Right atrium auricular region (tissue), 2 donors: ENCODE data around the gene DEPDC5. TPM values are rescaled to one million over a fixed set of nuclear protein-coding genes. Genes with fewer than 3 reads are reported as not detected.
"Not testable (repeated sequence)": the region's sequence is repeated elsewhere in the genome, so short reads cannot be mapped to it uniquely, and the experiment has no call there.

Source experiments
- DNase-seq: peaks from one replicate; pipeline ENCODE4 v3.0.0-alpha.2; 2019; ENCODE audit warnings: low spot score
- H3K27ac ChIP-seq, 2 donors: fragments of 200-600 bp; sonication (generic); 1 replicate in 1 of 2; 2 replicates in 1 of 2; pipeline ENCODE4 v1.5.1; 2016 to 2019
- H3K27me3 ChIP-seq, 2 donors: fragments of 200-600 bp; sonication (generic); one replicate each; pipeline versions ENCODE4 v1.5.1 to v1.6.0; 2017 to 2019
- H3K36me3 ChIP-seq: fragments of 200-600 bp; sonication (generic); one replicate; pipeline ENCODE4 v1.5.1; 2016
- H3K4me1 ChIP-seq, 2 donors: fragments of 200-600 bp; sonication (generic); one replicate each; pipeline versions ENCODE4 v1.5.1 to v1.6.0; 2017 to 2019
- H3K4me3 ChIP-seq, 2 donors: fragments of 200-600 bp; sonication (generic); 1 replicate in 1 of 2; 2 replicates in 1 of 2; pipeline ENCODE4 v1.5.1; 2017 to 2019; ENCODE audit warnings: mild to moderate bottlenecking in 1 of 2, moderate library complexity in 1 of 2
- H3K9me3 ChIP-seq, 2 donors: fragments of 200-600 bp; sonication (generic); one replicate each; pipeline ENCODE4 v1.5.1; 2019
- total RNA-seq, 2 donors: library from RNA; depleted of rRNA; stranded (reverse); fragments of >200 nt; gene quantifications; one replicate each; pipeline ENCODE4 v1.1.0, GENCODE V29; 2016
- TF ChIP-seq, protein P1 (sequence below), 2 donors: fragments of 200-600 bp; sonication (generic); IDR thresholded peaks; one replicate each; pipeline ENCODE4 v1.5.1; 2019; ENCODE audit warnings: antibody characterized with exemption in 2 of 2

Gene DEPDC5
- total RNA-seq, 2 donors from 2014 or later, result 7.0 to 8.6 TPM

DNA sequence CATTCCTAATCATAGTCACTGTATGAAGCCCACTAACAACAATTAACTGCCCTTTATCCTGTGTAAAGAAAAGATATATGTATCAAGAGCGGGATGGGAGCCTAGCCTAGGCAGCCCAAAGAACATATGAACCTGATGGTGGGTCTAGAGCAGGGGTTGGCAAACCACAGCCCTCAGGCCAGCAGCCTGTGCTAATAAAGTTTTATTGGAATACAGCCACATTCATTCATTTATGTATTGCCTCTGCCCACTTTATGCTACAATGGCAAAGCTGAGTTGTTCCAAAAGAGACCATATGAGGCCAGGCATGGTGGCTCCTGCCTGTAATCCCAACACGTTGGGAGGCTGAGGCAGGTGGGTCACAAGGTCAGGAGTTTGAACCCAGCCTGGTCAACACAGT, 17.4 kb upstream of the DEPDC5 start:
- DNase-seq, result no peak
- no peak overlapping the region for H3K4me3 ChIP-seq
- TF ChIP-seq, protein P1, sequence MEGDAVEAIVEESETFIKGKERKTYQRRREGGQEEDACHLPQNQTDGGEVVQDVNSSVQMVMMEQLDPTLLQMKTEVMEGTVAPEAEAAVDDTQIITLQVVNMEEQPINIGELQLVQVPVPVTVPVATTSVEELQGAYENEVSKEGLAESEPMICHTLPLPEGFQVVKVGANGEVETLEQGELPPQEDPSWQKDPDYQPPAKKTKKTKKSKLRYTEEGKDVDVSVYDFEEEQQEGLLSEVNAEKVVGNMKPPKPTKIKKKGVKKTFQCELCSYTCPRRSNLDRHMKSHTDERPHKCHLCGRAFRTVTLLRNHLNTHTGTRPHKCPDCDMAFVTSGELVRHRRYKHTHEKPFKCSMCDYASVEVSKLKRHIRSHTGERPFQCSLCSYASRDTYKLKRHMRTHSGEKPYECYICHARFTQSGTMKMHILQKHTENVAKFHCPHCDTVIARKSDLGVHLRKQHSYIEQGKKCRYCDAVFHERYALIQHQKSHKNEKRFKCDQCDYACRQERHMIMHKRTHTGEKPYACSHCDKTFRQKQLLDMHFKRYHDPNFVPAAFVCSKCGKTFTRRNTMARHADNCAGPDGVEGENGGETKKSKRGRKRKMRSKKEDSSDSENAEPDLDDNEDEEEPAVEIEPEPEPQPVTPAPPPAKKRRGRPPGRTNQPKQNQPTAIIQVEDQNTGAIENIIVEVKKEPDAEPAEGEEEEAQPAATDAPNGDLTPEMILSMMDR (IDR thresholded peaks at IDR 0.05), result no peak
- H3K27ac ChIP-seq, result no peak overlapping the region
- no peaks in the 10 kb centered on the region for H3K27me3 ChIP-seq
- peaks cover 0 to 19% of the 10 kb centered on the region in 2 donors for H3K4me1 ChIP-seq
- no peaks in the 10 kb centered on the region for H3K36me3 ChIP-seq
- H3K9me3 ChIP-seq, result no peaks in the 10 kb centered on the region

DNA sequence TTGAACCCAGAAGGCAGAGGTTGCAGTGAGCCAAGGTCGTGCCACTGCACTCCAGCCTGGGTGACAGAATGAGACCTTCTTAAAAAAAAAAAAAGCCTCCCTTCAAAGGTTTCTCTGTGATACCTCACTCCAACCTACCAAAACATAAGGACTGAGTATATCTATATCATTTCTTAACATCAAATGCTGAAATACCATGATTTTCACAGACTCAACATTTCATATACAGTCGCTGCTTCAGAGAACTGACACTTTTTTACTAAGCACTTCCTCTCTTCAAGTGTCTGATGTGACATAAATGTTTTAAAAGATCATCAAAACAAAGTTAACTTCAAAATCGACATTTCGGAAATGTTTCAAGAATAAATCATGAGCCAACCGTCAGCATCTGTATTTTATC, 15.9 kb upstream of the DEPDC5 start:
- Histone ChIP-seq H3K4me1 (peaks cover 0 to 19% of the 10 kb centered on the region in 2 donors), H3K4me3 (no peak overlapping the region), H3K27me3 (no peaks in the 10 kb centered on the region), H3K9me3 (no peaks in the 10 kb centered on the region), H3K27ac (no peak overlapping the region), H3K36me3 (no peaks in the 10 kb centered on the region)
- TF ChIP-seq, protein P1 (IDR thresholded peaks at IDR 0.05), result no peak
- DNase-seq, result no peak

DNA sequence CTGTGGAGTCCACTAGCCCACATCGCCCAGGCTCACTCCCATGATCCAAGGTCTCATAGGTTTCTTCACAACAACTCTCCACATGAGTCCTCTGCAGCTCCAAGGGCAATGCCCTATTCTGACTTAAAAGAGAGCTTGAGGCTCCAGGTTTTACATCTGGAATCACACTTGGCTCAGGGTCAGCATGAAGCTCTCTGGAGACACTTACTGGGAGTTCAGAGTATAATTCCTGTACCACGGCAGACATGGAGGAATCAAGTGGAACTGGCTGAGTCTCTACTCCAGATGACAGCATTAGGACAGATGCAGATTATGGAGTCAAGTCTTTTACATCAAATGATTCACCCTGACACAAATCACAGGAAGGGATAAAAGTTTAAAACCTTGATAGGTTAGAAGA, 15.3 kb upstream of the DEPDC5 start:
- H3K36me3 ChIP-seq, result no peaks in the 10 kb centered on the region
- H3K27me3 ChIP-seq, result no peaks in the 10 kb centered on the region
- H3K4me3 ChIP-seq, result no peak overlapping the region
- no peak for DNase-seq
- no peaks in the 10 kb centered on the region for H3K9me3 ChIP-seq
- peaks cover 0 to 19% of the 10 kb centered on the region in 2 donors for H3K4me1 ChIP-seq
- TF ChIP-seq, protein P1 (IDR thresholded peaks at IDR 0.05), result no peak
- H3K27ac ChIP-seq, result no peak overlapping the region

DNA sequence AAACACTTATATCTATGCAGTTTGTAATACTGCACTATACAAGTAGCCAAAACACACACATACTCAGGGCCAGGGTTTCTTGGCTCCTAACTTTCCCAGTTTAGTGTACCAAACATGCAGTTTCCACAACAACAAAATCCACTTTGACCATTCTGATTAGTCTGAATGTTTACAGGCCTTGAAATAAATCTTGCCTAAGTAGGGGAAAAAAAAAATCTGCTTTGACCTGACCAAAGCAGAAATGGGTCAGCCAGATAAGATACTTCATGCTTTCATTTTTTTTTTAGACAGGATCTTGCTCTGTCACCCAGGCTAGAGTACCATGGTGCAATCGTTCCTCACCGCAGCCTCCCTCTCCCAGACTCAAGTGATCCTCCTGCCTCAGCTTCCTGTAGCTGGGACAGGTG, 14.0 kb upstream of the DEPDC5 start:
- TF ChIP-seq, protein P1 (IDR thresholded peaks at IDR 0.05), result no peak
- H3K36me3 ChIP-seq, result no peaks in the 10 kb centered on the region
- no peak for DNase-seq
- H3K27ac ChIP-seq, result peak overlapping the region in 1 of 2 donors; percentile 46
- peaks cover 0 to 19% of the 10 kb centered on the region in 2 donors for H3K4me1 ChIP-seq
- no peak overlapping the region for H3K4me3 ChIP-seq
- no peaks in the 10 kb centered on the region for H3K27me3 ChIP-seq
- no peaks in the 10 kb centered on the region for H3K9me3 ChIP-seq

DNA sequence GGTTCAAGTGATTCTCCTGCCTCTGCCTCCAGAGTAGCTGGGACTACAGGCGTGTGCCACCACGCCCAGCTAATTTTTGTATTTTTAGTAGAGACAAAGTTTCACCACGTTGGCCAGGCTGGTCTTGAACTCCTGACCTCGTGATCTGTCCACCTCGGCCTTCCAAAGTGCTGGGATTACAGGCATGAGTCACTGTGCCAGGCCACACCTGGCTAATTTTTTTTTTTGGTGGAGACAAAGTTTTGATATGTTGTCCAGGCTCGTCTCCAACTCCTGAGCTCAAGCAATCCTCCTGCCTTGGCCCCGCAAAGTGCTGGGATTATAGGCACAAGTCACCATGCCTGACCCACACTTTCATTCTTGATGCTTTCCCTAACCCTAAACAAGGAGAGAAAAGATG, 13.5 kb upstream of the DEPDC5 start:
- H3K27ac ChIP-seq, result peak overlapping the region in 1 of 2 donors; percentile 46
- not testable (repeated sequence) for H3K36me3 ChIP-seq, H3K27me3 ChIP-seq, DNase-seq, H3K4me3 ChIP-seq, H3K9me3 ChIP-seq
- H3K4me1 ChIP-seq, result peaks cover 0 to 19% of the 10 kb centered on the region in 2 donors

DNA sequence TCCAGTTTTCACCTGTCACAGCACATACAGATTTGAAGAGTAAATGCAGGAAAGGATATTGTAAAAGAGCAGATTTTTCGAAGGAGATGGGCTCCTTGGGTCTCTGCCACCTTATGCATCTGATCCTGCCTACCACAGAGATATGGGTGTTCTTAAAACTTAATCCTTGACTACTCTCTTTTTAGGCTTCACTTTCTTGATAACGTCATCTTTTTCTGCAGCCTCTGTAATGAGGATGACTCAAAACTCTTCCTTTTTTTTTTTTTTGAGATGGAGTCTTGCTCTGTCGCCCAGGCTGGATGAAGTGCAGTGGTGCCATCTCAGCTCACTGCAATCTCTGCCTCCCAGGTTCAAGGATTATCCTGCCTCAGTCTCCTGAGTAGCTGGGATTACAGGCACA, 11.7 kb upstream of the DEPDC5 start:
- no peak overlapping the region for H3K27ac ChIP-seq
- no peak overlapping the region for H3K4me3 ChIP-seq
- H3K27me3 ChIP-seq, result no peaks in the 10 kb centered on the region
- H3K9me3 ChIP-seq, result no peaks in the 10 kb centered on the region
- DNase-seq, result no peak
- H3K36me3 ChIP-seq, result no peaks in the 10 kb centered on the region
- H3K4me1 ChIP-seq, result peaks cover 0 to 19% of the 10 kb centered on the region in 2 donors
- TF ChIP-seq, protein P1 (IDR thresholded peaks at IDR 0.05), result no peak
